Muscle layer of colon (tissue), 2 donors: ENCODE measurements around the gene ASB10.

ENCODE experiments used
- H3K27ac ChIP-seq: one replicate; pipeline ENCODE4 v1.7.0; 2013; ENCODE audit warnings: low read depth, mild to moderate bottlenecking, low read length, moderate library complexity
- H3K27me3 ChIP-seq, 2 donors: one replicate each; pipeline ENCODE4 v1.7.0; 2013; ENCODE audit warnings: low read length in 2 of 2, mild to moderate bottlenecking in 2 of 2; ENCODE audit not compliant: insufficient read depth in 2 of 2, control insufficient read depth in 1 of 2
- H3K36me3 ChIP-seq: one replicate; pipeline ENCODE4 v1.7.0; 2013; ENCODE audit warnings: mild to moderate bottlenecking, low read length; ENCODE audit not compliant: insufficient read depth
- H3K4me1 ChIP-seq: one replicate; pipeline ENCODE4 v1.7.0; 2013; ENCODE audit warnings: mild to moderate bottlenecking, low read length; ENCODE audit not compliant: insufficient read depth
- H3K4me3 ChIP-seq, 2 donors: one replicate each; pipeline ENCODE4 v1.7.0; 2013; ENCODE audit warnings: low read length in 2 of 2, low read depth in 1 of 2, mild to moderate bottlenecking in 1 of 2, moderate library complexity in 1 of 2
- H3K9ac ChIP-seq: one replicate; pipeline ENCODE4 v1.7.0; 2013; ENCODE audit warnings: low read length
- H3K9me3 ChIP-seq: one replicate; pipeline ENCODE4 v1.7.0; 2013; ENCODE audit warnings: mild to moderate bottlenecking, low read length
- donor health status: abdominal sarcoma.
- donor health status: Adenocarcinoma of cecum.

Gene ASB10

GRCh38 chr7:151148319-151149259 lies 38.5 kb downstream of the ASB10 start:
- no peak overlapping the region for H3K9ac ChIP-seq
- no peak overlapping the region for H3K4me3 ChIP-seq
- peaks cover 0 to 38% of the 10 kb centered on the region in 2 donors for H3K27me3 ChIP-seq
- H3K4me1 ChIP-seq = no peaks in the 10 kb centered on the region
- no peak overlapping the region for H3K27ac ChIP-seq
- peaks cover 8% of the 10 kb centered on the region for H3K36me3 ChIP-seq
- no peaks in the 10 kb centered on the region for H3K9me3 ChIP-seq

GRCh38 chr7:151146761-151147160 lies 40.3 kb downstream of the ASB10 start:
- Histone ChIP-seq H3K4me1 (no peaks in the 10 kb centered on the region), H3K27me3 (peaks cover 0 to 30% of the 10 kb centered on the region in 2 donors), H3K4me3 (no peak overlapping the region), H3K36me3 (peaks cover 21% of the 10 kb centered on the region), H3K27ac (no peak overlapping the region), H3K9ac (no peak overlapping the region), H3K9me3 (no peaks in the 10 kb centered on the region)

- no peaks in the 10 kb centered on the region for H3K9me3 ChIP-seq
- no peaks in the 10 kb centered on the region for H3K4me1 ChIP-seq
- no peak overlapping the region for H3K4me3 ChIP-seq
- H3K27ac ChIP-seq = no peak overlapping the region
- peaks cover 43% of the 10 kb centered on the region for H3K36me3 ChIP-seq
- peaks cover 0 to 10% of the 10 kb centered on the region in 2 donors for H3K27me3 ChIP-seq
- no peak overlapping the region for H3K9ac ChIP-seq
These were observed 42.7 kb downstream of the ASB10 start for GRCh38 chr7:151144387-151144786.

- Histone ChIP-seq H3K27ac (no peak overlapping the region), H3K4me3 (no peak overlapping the region), H3K27me3 (peaks cover 0 to under 1% of the 10 kb centered on the region in 2 donors), H3K36me3 (peaks cover 46% of the 10 kb centered on the region), H3K4me1 (no peaks in the 10 kb centered on the region), H3K9ac (no peak overlapping the region), H3K9me3 (no peaks in the 10 kb centered on the region)
These were observed 43.6 kb downstream of the ASB10 start for GRCh38 chr7:151143261-151144015.

GRCh38 chr7:151142686-151143040 lies 44.4 kb downstream of the ASB10 start:
- H3K27ac ChIP-seq = no peak overlapping the region
- H3K27me3 ChIP-seq = no peaks in the 10 kb centered on the region
- H3K4me1 ChIP-seq = no peaks in the 10 kb centered on the region
- no peak overlapping the region for H3K9ac ChIP-seq
- H3K4me3 ChIP-seq = no peak overlapping the region
- H3K36me3 ChIP-seq = peaks cover 46% of the 10 kb centered on the region
- H3K9me3 ChIP-seq = no peaks in the 10 kb centered on the region

GRCh38 chr7:151141855-151142685 lies 45.0 kb downstream of the ASB10 start:
- no peak overlapping the region for H3K9ac ChIP-seq
- peaks cover 46% of the 10 kb centered on the region for H3K36me3 ChIP-seq
- no peaks in the 10 kb centered on the region for H3K4me1 ChIP-seq
- H3K27ac ChIP-seq = no peak overlapping the region
- H3K27me3 ChIP-seq = no peaks in the 10 kb centered on the region
- H3K9me3 ChIP-seq = no peaks in the 10 kb centered on the region
- H3K4me3 ChIP-seq = no peak overlapping the region

- Histone ChIP-seq H3K36me3 (peaks cover 51% of the 10 kb centered on the region), H3K9ac (no peak overlapping the region)
These were observed 45.7 kb downstream of the ASB10 start for GRCh38 chr7:151141311-151141854.

GRCh38 chr7:151140826-151141225 lies 46.2 kb downstream of the ASB10 start:
- H3K36me3 ChIP-seq = peaks cover 56% of the 10 kb centered on the region
- H3K9ac ChIP-seq = no peak overlapping the region
- no peaks in the 10 kb centered on the region for H3K4me1 ChIP-seq

More at GRCh38 chr7:151141311-151141854, 45.7 kb downstream of the ASB10 start:
- no peaks in the 10 kb centered on the region for H3K9me3 ChIP-seq
- no peak overlapping the region for H3K4me3 ChIP-seq
- H3K27ac ChIP-seq = no peak overlapping the region
- no peaks in the 10 kb centered on the region for H3K27me3 ChIP-seq
- H3K4me1 ChIP-seq = no peaks in the 10 kb centered on the region

GRCh38 chr7:151139791-151140190 lies 47.3 kb downstream of the ASB10 start:
- H3K27ac ChIP-seq = no peak overlapping the region
- H3K36me3 ChIP-seq = peaks cover 67% of the 10 kb centered on the region
- no peaks in the 10 kb centered on the region for H3K4me1 ChIP-seq
- H3K9ac ChIP-seq = no peak overlapping the region
- no peak overlapping the region for H3K4me3 ChIP-seq
- no peaks in the 10 kb centered on the region for H3K27me3 ChIP-seq
- no peaks in the 10 kb centered on the region for H3K9me3 ChIP-seq

More at GRCh38 chr7:151140826-151141225, 46.2 kb downstream of the ASB10 start:
- H3K27me3 ChIP-seq = no peaks in the 10 kb centered on the region
- H3K9me3 ChIP-seq = no peaks in the 10 kb centered on the region
- no peak overlapping the region for H3K27ac ChIP-seq
- H3K4me3 ChIP-seq = no peak overlapping the region

GRCh38 chr7:151139071-151139790 lies 47.8 kb downstream of the ASB10 start:
- no peaks in the 10 kb centered on the region for H3K9me3 ChIP-seq
- no peak overlapping the region for H3K27ac ChIP-seq
- no peaks in the 10 kb centered on the region for H3K27me3 ChIP-seq
- no peak overlapping the region for H3K4me3 ChIP-seq
- H3K36me3 ChIP-seq = peaks cover 70% of the 10 kb centered on the region
- no peak overlapping the region for H3K9ac ChIP-seq
- H3K4me1 ChIP-seq = no peaks in the 10 kb centered on the region
